Right lobe of liver (tissue), 4 donors: ENCODE data around the gene CCDC50.

Experiments
- CTCF ChIP-seq, 4 donors: fragments of 200-600 bp in 3 of 4; fragments of 450-650 bp in 1 of 4; IDR thresholded peaks; one replicate each; pipeline versions ENCODE4 v1.5.1 to v1.8.0; 2016 to 2022; ENCODE audit warnings: antibody characterized with exemption in 4 of 4, mild to moderate bottlenecking in 2 of 4
- POLR2A ChIP-seq: fragments of 450-650 bp; IDR thresholded peaks from one replicate; pipeline ENCODE4 v1.6.1; 2017; ENCODE audit warnings: antibody characterized with exemption, mild to moderate bottlenecking
- donor health status: DM: no; HTN: no; CAD: no.
- donor health status: DM: no; HTN: no; CAD: no.
- donor health status: DM: no; HTN: yes; CAD: no.

GRCh38 chr3:191330530-191331048, 1.4 kb downstream of the CCDC50 start:
- TF ChIP-seq CTCF (IDR thresholded peaks at IDR 0.05) = no peak
- no peak for TF ChIP-seq POLR2A
